K562 (cell line): ENCODE data around the gene WFDC12.
A peak's percentile ranks its signal among the peaks of the same experiment; 100 is the strongest.

Experiments
- CC2D1A ChIP-seq: fragments of 450-650 bp; IDR thresholded peaks from 2 replicates; pipeline ENCODE4 v1.6.1; 2017; ENCODE audit warnings: mild to moderate bottlenecking
- EP300 ChIP-seq: IDR thresholded peaks from 2 replicates; pipeline ENCODE4 v1.6.1; 2012; ENCODE audit warnings: low read length, improper control_type of control experiment
- FOXA1 ChIP-seq: fragments of 450-650 bp; IDR thresholded peaks from 2 replicates; pipeline ENCODE4 v1.6.1; 2016; ENCODE audit warnings: mild to moderate bottlenecking, borderline replicate concordance
- MAFK ChIP-seq: IDR thresholded peaks from 2 replicates; pipeline ENCODE4 v1.6.1; 2011; ENCODE audit warnings: low read length, improper control_type of control experiment
- TF ChIP-seq, protein P1 (sequence below): sonication (generic); formaldehyde crosslinking; IDR thresholded peaks from 2 replicates; pipeline ENCODE4 v1.8.0; 2022; ENCODE audit warnings: mild to moderate bottlenecking, missing genetic modification reagents, borderline replicate concordance
- TF ChIP-seq, protein P2 (sequence below), 3 experiments: IDR thresholded peaks in 2 of 3; conservative IDR thresholded peaks in 1 of 3; 2 replicates each; pipeline ENCODE4 v1.5.1; 2011 to 2012; ENCODE audit warnings: low read length in 3 of 3, mild to moderate bottlenecking in 3 of 3, control low read depth in 2 of 3, improper control_type of control experiment in 1 of 3, inconsistent platforms in 1 of 3, low read depth in 1 of 3, mixed read lengths in 1 of 3, moderate library complexity in 1 of 3; ENCODE audit not compliant: insufficient read depth in 2 of 3
- TF ChIP-seq, protein P3 (sequence below), 2 experiments: fragments of 450-650 bp in 1 of 2; sonication (generic) in 1 of 2; formaldehyde crosslinking in 1 of 2; IDR thresholded peaks in 1 of 2; conservative IDR thresholded peaks in 1 of 2; 2 replicates each; pipeline versions ENCODE4 v1.6.1 to v1.8.1; 2016 to 2023; ENCODE audit warnings: mild to moderate bottlenecking in 2 of 2, moderate library complexity in 2 of 2, inconsistent platforms in 1 of 2, missing genetic modification reagents in 1 of 2

DNA sequence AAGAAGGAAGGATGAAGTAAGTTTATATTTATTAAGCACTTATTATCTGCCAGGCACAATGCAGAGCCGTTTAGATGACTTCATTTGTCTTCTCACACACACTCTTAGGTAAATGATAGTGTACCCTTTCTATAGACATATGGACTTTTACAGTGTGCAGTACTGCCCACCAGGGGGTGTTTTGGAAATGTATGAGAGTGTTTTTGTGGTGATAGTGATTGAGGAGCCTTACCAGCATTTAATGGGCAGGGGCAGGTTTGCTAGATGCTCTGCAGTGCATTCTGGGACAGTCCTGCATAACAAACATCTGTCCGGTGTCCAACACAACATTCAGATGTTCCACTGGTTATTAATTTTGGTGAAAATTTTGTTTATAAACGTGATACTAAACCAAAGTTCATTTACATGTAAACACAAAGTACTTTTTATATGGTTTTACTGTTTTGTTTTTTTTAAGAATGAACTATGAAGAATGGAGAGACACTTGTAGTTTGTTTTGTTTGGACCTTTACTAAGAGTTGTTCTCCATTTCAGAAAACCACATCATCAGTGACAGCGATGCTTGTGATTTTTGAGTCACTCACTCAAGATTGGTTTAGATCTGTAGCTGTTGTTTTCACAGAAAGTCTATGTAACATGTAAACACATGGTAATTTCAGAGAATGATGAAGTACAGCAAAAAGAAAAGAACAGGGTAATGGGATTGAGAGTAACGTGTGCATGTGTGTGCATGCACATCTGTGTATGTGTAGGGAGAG is 43.2 kb downstream of the WFDC12 start:
- TF ChIP-seq MAFK (no peak), FOXA1 (no peak), EP300 (no peak), CC2D1A (no peak)
- TF ChIP-seq, protein P1, sequence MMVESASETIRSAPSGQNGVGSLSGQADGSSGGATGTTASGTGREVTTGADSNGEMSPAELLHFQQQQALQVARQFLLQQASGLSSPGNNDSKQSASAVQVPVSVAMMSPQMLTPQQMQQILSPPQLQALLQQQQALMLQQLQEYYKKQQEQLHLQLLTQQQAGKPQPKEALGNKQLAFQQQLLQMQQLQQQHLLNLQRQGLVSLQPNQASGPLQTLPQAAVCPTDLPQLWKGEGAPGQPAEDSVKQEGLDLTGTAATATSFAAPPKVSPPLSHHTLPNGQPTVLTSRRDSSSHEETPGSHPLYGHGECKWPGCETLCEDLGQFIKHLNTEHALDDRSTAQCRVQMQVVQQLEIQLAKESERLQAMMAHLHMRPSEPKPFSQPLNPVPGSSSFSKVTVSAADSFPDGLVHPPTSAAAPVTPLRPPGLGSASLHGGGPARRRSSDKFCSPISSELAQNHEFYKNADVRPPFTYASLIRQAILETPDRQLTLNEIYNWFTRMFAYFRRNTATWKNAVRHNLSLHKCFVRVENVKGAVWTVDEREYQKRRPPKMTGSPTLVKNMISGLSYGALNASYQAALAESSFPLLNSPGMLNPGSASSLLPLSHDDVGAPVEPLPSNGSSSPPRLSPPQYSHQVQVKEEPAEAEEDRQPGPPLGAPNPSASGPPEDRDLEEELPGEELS (CRISPR knock-in tag) = no peak
- TF ChIP-seq, protein P2, sequence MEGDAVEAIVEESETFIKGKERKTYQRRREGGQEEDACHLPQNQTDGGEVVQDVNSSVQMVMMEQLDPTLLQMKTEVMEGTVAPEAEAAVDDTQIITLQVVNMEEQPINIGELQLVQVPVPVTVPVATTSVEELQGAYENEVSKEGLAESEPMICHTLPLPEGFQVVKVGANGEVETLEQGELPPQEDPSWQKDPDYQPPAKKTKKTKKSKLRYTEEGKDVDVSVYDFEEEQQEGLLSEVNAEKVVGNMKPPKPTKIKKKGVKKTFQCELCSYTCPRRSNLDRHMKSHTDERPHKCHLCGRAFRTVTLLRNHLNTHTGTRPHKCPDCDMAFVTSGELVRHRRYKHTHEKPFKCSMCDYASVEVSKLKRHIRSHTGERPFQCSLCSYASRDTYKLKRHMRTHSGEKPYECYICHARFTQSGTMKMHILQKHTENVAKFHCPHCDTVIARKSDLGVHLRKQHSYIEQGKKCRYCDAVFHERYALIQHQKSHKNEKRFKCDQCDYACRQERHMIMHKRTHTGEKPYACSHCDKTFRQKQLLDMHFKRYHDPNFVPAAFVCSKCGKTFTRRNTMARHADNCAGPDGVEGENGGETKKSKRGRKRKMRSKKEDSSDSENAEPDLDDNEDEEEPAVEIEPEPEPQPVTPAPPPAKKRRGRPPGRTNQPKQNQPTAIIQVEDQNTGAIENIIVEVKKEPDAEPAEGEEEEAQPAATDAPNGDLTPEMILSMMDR (IDR thresholded peaks at IDR 0.05 in 2 of 3, conservative IDR thresholded peaks at IDR 0.05 in 1 of 3; ENCODE audit: insufficient read depth in 2 of 3, low read depth in 1 of 3, low read length in 3 of 3) = peak; percentile 32 to 46 (median 46); a peak in 3 of 6 replicates
- TF ChIP-seq, protein P3, sequence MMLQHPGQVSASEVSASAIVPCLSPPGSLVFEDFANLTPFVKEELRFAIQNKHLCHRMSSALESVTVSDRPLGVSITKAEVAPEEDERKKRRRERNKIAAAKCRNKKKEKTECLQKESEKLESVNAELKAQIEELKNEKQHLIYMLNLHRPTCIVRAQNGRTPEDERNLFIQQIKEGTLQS (IDR thresholded peaks at IDR 0.05) = no peak
- TF ChIP-seq, protein P3 (CRISPR knock-in tag; conservative IDR thresholded peaks at IDR 0.05) = no peak
